UCSD-AML1 (cell line): ENCODE results near the gene RRP7A.
"Not testable (repeated sequence)": the region's sequence is repeated elsewhere in the genome, so short reads cannot be mapped to it uniquely, and the experiment has no call there.

ENCODE experiments used
- DNase-seq: peaks from one replicate; lab custom pipeline; 2025; ENCODE audit not compliant: unreplicated experiment; lab: John Stamatoyannopoulos, UW

RRP7A gene

GRCh38 chr22:42500161-42500835 lies 19.3 kb downstream of the RRP7A start:
- DNase-seq, result no peak

- DNase-seq, result not testable (repeated sequence)
These were observed 19.8 kb downstream of the RRP7A start for GRCh38 chr22:42499773-42500160.

- not testable (repeated sequence) for DNase-seq
These were observed 24.0 kb downstream of the RRP7A start for GRCh38 chr22:42495533-42496141.

GRCh38 chr22:42493393-42493792 lies 26.2 kb downstream of the RRP7A start:
- no peak for DNase-seq

- no peak for DNase-seq
These were observed 27.3 kb downstream of the RRP7A start for GRCh38 chr22:42492323-42492690.

GRCh38 chr22:42490243-42490832 lies 29.3 kb downstream of the RRP7A start:
- no peak for DNase-seq

GRCh38 chr22:42489000-42489399 lies 30.6 kb downstream of the RRP7A start:
- DNase-seq, result no peak

GRCh38 chr22:42484506-42484905 lies 35.1 kb downstream of the RRP7A start:
- DNase-seq, result no peak

GRCh38 chr22:42483610-42484223 lies 35.9 kb downstream of the RRP7A start:
- not testable (repeated sequence) for DNase-seq

GRCh38 chr22:42475122-42475521 lies 44.5 kb downstream of the RRP7A start:
- DNase-seq, result no peak

- no peak for DNase-seq
These were observed 46.0 kb downstream of the RRP7A start for GRCh38 chr22:42473484-42474193.

GRCh38 chr22:42472671-42473070 lies 46.9 kb downstream of the RRP7A start:
- no peak for DNase-seq

- DNase-seq, result no peak
These were observed 48.2 kb downstream of the RRP7A start for GRCh38 chr22:42471441-42471840.

- DNase-seq, result no peak
These were observed 49.1 kb downstream of the RRP7A start for GRCh38 chr22:42470366-42471082.

- no peak for DNase-seq
These were observed 50.8 kb downstream of the RRP7A start for GRCh38 chr22:42468841-42469240.

GRCh38 chr22:42462016-42462415 lies 57.6 kb downstream of the RRP7A start:
- DNase-seq, result no peak

GRCh38 chr22:42461511-42461910 lies 58.1 kb downstream of the RRP7A start:
- DNase-seq, result no peak
